GM18858 (cell line): ENCODE measurements around the gene PCDHB9.
"Not testable (repeated sequence)": the region's sequence is repeated elsewhere in the genome, so short reads cannot be mapped to it uniquely, and the experiment has no call there.

Experiments
- ATAC-seq: cut with Tn5 transposase; IDR thresholded peaks from one replicate; pipeline ENCODE4 v1.9.1; 2021; ENCODE audit not compliant: unreplicated experiment

Gene PCDHB9

GRCh38 chr5:141234109-141234667 lies 47.2 kb downstream of the PCDHB9 start:
- ATAC-seq, result no peak

GRCh38 chr5:141235922-141236321 lies 49.0 kb downstream of the PCDHB9 start:
- ATAC-seq, result not testable (repeated sequence)

GRCh38 chr5:141236516-141237313 lies 49.8 kb downstream of the PCDHB9 start:
- ATAC-seq, result no peak
